HEK293 (cell line): ENCODE measurements around the gene TTC34.

ENCODE experiments used
- CTCF ChIA-PET: fragments of 350-600 bp; formaldehyde crosslinking; extraction: SDS; loops from one replicate; lab custom pipeline; 2021; ENCODE audit warnings: antibody characterized with exemption; lab: Yijun Ruan, JAX
- POLR2A ChIA-PET: fragments of 300-600 bp; formaldehyde crosslinking; extraction: SDS; loops from one replicate; lab custom pipeline; 2020; ENCODE audit warnings: antibody characterized with exemption, inconsistent platforms; lab: Yijun Ruan, JAX
- H3K27ac ChIP-seq: fragments of 200-500 bp; sonication (Bioruptor generic); 2 replicates; pipeline ENCODE4 v1.5.1; 2014; ENCODE audit warnings: low read depth, low read length, control low read depth, inconsistent platforms; ENCODE audit errors: extremely low read depth
- H3K36me3 ChIP-seq, 2 experiments: fragments of 200-500 bp in 1 of 2; sonication (Bioruptor generic) in 1 of 2; 1 replicate in 1 of 2; 2 replicates in 1 of 2; pipeline ENCODE4 v1.5.1; 2014 to 2017; ENCODE audit warnings: inconsistent platforms in 2 of 2, low read length in 2 of 2; ENCODE audit not compliant: control insufficient read depth in 2 of 2, insufficient read depth in 1 of 2
- H3K4me1 ChIP-seq: fragments of 200-500 bp; sonication (Bioruptor generic); 2 replicates; pipeline ENCODE4 v1.5.1; 2014; ENCODE audit warnings: mild to moderate bottlenecking, low read length, inconsistent platforms; ENCODE audit not compliant: control insufficient read depth, insufficient read depth
- H3K4me3 ChIP-seq: 2 replicates; pipeline ENCODE4 v1.5.1; 2011; ENCODE audit warnings: low read depth, mild to moderate bottlenecking, control low read depth, low read length, moderate library complexity
- H3K9me3 ChIP-seq: fragments of 200-500 bp; sonication (Bioruptor generic); 2 replicates; pipeline ENCODE4 v1.5.1; 2014; ENCODE audit warnings: low read depth, low read length, inconsistent platforms; ENCODE audit not compliant: control insufficient read depth, insufficient read depth
- EGR2 ChIP-seq: fragments of 450-650 bp; formaldehyde crosslinking; IDR thresholded peaks from 2 replicates; pipeline ENCODE4 v1.5.1; 2016; ENCODE audit warnings: low read depth, missing biosample characterization, missing genetic modification characterization
- GLIS2 ChIP-seq: fragments of 450-650 bp; formaldehyde crosslinking; IDR thresholded peaks from 2 replicates; pipeline ENCODE4 v1.5.1; 2016; ENCODE audit warnings: missing biosample characterization, missing genetic modification characterization
- REST ChIP-seq: fragments of 450-650 bp; formaldehyde crosslinking; IDR thresholded peaks from 2 replicates; pipeline ENCODE4 v1.5.1; 2016; ENCODE audit warnings: missing biosample characterization, missing genetic modification characterization
- ZBTB1 ChIP-seq: fragments of 450-650 bp; formaldehyde crosslinking; IDR thresholded peaks from 2 replicates; pipeline ENCODE4 v1.5.1; 2016; ENCODE audit warnings: missing biosample characterization, missing genetic modification characterization
- ZBTB11 ChIP-seq: fragments of 450-650 bp; formaldehyde crosslinking; conservative IDR thresholded peaks from 2 replicates; pipeline ENCODE4 v1.5.1; 2016; ENCODE audit warnings: low read depth, missing biosample characterization, missing genetic modification characterization
- ZBTB7A ChIP-seq: fragments of 450-650 bp; formaldehyde crosslinking; IDR thresholded peaks from 2 replicates; pipeline ENCODE4 v1.5.1; 2016; ENCODE audit warnings: low read depth, missing biosample characterization, missing genetic modification characterization
- ZNF133 ChIP-seq: fragments of 450-650 bp; formaldehyde crosslinking; IDR thresholded peaks from 2 replicates; pipeline ENCODE4 v1.5.1; 2016; ENCODE audit warnings: missing biosample characterization, missing genetic modification characterization
- ZNF157 ChIP-seq: fragments of 450-650 bp; formaldehyde crosslinking; IDR thresholded peaks from 2 replicates; pipeline ENCODE4 v1.5.1; 2016; ENCODE audit warnings: missing biosample characterization, missing genetic modification characterization
- ZNF292 ChIP-seq: fragments of 450-650 bp; formaldehyde crosslinking; IDR thresholded peaks from 2 replicates; pipeline ENCODE4 v1.5.1; 2016; ENCODE audit warnings: low read depth, missing biosample characterization, missing genetic modification characterization, borderline replicate concordance
- ZNF335 ChIP-seq: fragments of 450-650 bp; formaldehyde crosslinking; conservative IDR thresholded peaks from 2 replicates; pipeline ENCODE4 v1.5.1; 2016; ENCODE audit warnings: missing biosample characterization, missing genetic modification characterization
- ZNF544 ChIP-seq: fragments of 450-650 bp; formaldehyde crosslinking; IDR thresholded peaks from 2 replicates; pipeline ENCODE4 v1.5.0; 2017; ENCODE audit warnings: missing biosample characterization, missing genetic modification characterization
- ZNF596 ChIP-seq: fragments of 450-650 bp; IDR thresholded peaks from 2 replicates; pipeline ENCODE4 v1.5.0; 2018; ENCODE audit warnings: missing biosample characterization, mild to moderate bottlenecking, missing genetic modification characterization, moderate library complexity
- ZNF624 ChIP-seq: fragments of 450-650 bp; formaldehyde crosslinking; IDR thresholded peaks from 2 replicates; pipeline ENCODE4 v1.5.1; 2017; ENCODE audit warnings: missing biosample characterization, missing genetic modification characterization
- ZSCAN16 ChIP-seq: fragments of 450-650 bp; formaldehyde crosslinking; IDR thresholded peaks from 2 replicates; pipeline ENCODE4 v1.5.1; 2016; ENCODE audit warnings: missing biosample characterization, missing genetic modification characterization
- TF ChIP-seq, protein P1 (sequence below): fragments of 450-650 bp; IDR thresholded peaks from 2 replicates; pipeline ENCODE4 v1.5.1; 2018; ENCODE audit warnings: missing biosample characterization, mild to moderate bottlenecking, missing genetic modification characterization

Gene TTC34

DNA sequence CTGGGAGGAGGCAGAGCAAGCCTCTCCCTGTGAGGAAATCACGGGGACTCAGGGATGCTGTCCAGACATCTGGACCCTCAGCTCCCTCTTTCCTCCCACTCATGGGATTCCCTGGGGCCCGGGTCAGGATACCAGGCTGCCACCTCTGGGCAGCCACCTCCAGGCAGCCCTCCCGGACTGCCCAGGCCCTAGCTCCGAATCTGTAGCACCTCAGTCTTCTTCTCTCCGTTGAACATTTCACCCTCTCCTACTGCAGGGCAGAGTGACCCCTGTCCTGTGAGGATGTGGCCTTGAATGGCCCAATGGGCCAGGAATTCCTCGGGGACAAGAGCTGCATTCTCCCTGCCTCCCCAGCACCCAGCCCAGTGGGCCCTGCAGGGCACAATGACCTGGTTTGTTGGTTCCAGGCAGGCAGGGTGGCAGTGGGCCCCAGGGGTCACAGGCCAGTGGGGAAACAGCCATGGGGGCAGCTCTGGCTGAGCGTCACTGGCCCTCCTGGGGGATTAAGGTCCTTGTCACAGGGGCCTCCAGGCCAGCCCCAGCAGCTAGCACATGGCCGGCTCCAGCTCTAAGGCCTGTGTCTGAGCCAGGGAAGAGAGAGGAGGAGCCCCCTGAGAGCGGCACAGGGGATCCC lies 9.5 kb upstream of the TTC34 start:
- ChIA-PET CTCF (no interaction called here), POLR2A (no interaction called here)
- Histone ChIP-seq H3K4me3 (no peak overlapping the region), H3K4me1 (no peaks in the 10 kb centered on the region), H3K36me3 (no peaks in the 10 kb centered on the region), H3K9me3 (no peaks in the 10 kb centered on the region), H3K27ac (no peak overlapping the region)
- TF ChIP-seq EGR2 (tag by site-specific recombination) = no peak
- TF ChIP-seq ZBTB1 (tag by site-specific recombination) = no peak
- TF ChIP-seq, protein P1, sequence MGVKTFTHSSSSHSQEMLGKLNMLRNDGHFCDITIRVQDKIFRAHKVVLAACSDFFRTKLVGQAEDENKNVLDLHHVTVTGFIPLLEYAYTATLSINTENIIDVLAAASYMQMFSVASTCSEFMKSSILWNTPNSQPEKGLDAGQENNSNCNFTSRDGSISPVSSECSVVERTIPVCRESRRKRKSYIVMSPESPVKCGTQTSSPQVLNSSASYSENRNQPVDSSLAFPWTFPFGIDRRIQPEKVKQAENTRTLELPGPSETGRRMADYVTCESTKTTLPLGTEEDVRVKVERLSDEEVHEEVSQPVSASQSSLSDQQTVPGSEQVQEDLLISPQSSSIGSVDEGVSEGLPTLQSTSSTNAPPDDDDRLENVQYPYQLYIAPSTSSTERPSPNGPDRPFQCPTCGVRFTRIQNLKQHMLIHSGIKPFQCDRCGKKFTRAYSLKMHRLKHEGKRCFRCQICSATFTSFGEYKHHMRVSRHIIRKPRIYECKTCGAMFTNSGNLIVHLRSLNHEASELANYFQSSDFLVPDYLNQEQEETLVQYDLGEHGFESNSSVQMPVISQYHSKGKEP (tag by site-specific recombination) = no peak
- TF ChIP-seq ZNF157 = no peak
- TF ChIP-seq REST (tag by site-specific recombination) = no peak
- no peak for TF ChIP-seq ZNF544 (tag by site-specific recombination)
- no peak for TF ChIP-seq ZSCAN16 (tag by site-specific recombination)
- no peak for TF ChIP-seq ZNF335 (tag by site-specific recombination)
- TF ChIP-seq GLIS2 (tag by site-specific recombination) = no peak
- no peak for TF ChIP-seq ZNF596
- TF ChIP-seq ZBTB7A (tag by site-specific recombination) = no peak

GRCh38 chr1:2810281-2810680 lies 8.8 kb upstream of the TTC34 start:
- H3K9me3 ChIP-seq = no peaks in the 10 kb centered on the region
- H3K36me3 ChIP-seq = no peaks in the 10 kb centered on the region
- ChIA-PET POLR2A (no interaction called here), CTCF (no interaction called here)
- H3K4me3 ChIP-seq = no peak overlapping the region
- no peaks in the 10 kb centered on the region for H3K4me1 ChIP-seq
- TF ChIP-seq ZNF133 (tag by site-specific recombination) (no peak), ZBTB11 (tag by site-specific recombination) (no peak), ZNF292 (tag by site-specific recombination) (no peak), ZNF624 (no peak)
- no peak overlapping the region for H3K27ac ChIP-seq
